ENCODE measurements around the gene GBX1.

The GBX1 gene

DNA sequence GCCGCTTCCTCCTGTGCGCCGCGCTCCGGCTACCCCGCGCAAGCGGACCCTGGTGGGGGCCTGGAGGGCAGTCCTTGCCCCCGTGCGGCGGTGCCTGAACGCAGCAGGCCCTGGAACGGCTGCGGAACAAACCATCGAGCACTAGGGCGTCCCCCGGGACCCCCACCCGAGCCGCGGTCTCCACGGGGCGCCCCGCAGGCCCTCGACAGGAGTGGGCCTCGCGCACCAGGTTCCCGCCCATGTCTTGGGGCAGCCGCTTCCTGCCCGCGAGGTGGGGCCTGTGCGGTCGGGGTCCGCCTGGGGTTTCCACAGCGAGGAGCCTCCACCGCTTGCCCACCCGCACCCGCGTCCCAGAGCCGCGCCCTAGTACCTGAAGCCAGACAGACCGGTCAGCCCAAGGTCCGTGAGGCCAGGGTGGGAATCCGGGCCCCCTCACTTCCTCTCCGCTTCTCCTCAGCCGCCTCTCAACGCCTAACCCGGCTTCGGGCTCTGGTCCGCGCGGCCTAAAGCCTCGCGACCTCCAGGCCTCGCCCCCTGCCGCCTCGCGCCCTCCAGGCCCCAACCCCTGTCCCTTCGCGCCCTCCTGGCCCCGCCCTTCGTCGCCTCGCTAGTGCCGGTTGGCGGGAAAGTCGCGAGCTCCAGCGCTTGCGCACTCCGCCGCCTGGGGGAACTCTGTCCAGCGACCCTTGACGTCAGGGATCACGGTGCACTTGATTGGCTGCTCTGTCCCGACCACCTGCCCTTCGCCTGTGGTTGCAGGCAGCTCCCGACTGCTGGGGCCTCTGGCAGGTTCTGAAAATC, 7.0 kb upstream of the GBX1 start:
- H3K9me3 Mint-ChIP-seq = peaks cover 8% of the 10 kb centered on the region
- no peak overlapping the region for H3K4me3 Mint-ChIP-seq
- peaks cover 84% of the 10 kb centered on the region for H3K27me3 Mint-ChIP-seq (ENCODE audit: low read depth)
- H3K36me3 Mint-ChIP-seq (ENCODE audit: low read depth) = no peaks in the 10 kb centered on the region
- TF ChIP-seq, protein P1, sequence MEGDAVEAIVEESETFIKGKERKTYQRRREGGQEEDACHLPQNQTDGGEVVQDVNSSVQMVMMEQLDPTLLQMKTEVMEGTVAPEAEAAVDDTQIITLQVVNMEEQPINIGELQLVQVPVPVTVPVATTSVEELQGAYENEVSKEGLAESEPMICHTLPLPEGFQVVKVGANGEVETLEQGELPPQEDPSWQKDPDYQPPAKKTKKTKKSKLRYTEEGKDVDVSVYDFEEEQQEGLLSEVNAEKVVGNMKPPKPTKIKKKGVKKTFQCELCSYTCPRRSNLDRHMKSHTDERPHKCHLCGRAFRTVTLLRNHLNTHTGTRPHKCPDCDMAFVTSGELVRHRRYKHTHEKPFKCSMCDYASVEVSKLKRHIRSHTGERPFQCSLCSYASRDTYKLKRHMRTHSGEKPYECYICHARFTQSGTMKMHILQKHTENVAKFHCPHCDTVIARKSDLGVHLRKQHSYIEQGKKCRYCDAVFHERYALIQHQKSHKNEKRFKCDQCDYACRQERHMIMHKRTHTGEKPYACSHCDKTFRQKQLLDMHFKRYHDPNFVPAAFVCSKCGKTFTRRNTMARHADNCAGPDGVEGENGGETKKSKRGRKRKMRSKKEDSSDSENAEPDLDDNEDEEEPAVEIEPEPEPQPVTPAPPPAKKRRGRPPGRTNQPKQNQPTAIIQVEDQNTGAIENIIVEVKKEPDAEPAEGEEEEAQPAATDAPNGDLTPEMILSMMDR (IDR thresholded peaks at IDR 0.05; ENCODE audit: unreplicated experiment in 3 of 3) = no peak
- H3K4me1 Mint-ChIP-seq = no peaks in the 10 kb centered on the region
- no peak overlapping the region for H3K27ac Mint-ChIP-seq

DNA sequence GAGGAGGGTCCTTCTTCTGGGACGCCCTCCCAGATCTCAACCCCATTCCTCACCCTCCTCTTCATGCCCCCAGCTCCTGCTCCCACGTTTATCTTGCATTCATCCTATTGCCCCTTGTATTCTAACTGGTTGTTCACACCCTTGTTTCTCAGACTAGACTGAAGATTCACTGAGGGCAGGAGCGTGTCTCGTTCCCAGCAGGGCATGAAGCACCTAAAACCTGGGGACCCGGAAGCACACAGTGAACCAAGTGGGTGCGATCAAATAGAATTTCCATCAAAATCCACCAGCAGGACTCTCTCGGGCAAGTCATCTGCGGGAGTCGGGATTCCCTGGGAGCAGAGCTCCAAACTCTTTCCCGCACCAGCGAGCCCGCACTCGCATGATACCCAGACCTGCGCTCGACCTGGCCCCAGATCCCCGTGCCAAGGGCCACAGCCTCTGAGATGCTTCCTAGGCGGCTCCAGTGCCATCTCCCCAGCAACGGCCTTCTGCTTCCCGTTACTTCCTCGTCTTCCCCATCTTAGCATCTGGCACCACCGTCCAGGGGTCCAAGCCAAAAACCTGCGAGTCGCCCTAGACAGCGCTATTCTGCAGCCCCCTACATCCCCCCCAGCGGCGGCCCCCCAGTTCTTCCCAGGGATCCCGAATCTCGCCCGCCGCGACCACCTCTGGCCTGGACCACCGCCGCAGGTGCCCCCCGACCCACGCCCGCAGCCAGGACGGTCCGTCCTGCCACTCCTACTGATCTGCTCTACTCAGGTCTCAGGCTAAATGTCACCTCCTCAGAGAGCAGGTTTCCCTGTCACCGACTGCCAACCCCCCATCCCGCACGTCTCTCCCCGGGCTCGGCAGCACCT, 6.1 kb upstream of the GBX1 start:
- Mint-ChIP-seq H3K4me1 (peaks cover 2% of the 10 kb centered on the region), H3K27me3 (ENCODE audit: low read depth) (peaks cover 84% of the 10 kb centered on the region), H3K4me3 (no peak overlapping the region), H3K9me3 (peaks cover 8% of the 10 kb centered on the region), H3K36me3 (ENCODE audit: low read depth) (no peaks in the 10 kb centered on the region), H3K27ac (no peak overlapping the region)
- TF ChIP-seq, protein P1 (IDR thresholded peaks at IDR 0.05; ENCODE audit: unreplicated experiment in 3 of 3) = no peak

DNA sequence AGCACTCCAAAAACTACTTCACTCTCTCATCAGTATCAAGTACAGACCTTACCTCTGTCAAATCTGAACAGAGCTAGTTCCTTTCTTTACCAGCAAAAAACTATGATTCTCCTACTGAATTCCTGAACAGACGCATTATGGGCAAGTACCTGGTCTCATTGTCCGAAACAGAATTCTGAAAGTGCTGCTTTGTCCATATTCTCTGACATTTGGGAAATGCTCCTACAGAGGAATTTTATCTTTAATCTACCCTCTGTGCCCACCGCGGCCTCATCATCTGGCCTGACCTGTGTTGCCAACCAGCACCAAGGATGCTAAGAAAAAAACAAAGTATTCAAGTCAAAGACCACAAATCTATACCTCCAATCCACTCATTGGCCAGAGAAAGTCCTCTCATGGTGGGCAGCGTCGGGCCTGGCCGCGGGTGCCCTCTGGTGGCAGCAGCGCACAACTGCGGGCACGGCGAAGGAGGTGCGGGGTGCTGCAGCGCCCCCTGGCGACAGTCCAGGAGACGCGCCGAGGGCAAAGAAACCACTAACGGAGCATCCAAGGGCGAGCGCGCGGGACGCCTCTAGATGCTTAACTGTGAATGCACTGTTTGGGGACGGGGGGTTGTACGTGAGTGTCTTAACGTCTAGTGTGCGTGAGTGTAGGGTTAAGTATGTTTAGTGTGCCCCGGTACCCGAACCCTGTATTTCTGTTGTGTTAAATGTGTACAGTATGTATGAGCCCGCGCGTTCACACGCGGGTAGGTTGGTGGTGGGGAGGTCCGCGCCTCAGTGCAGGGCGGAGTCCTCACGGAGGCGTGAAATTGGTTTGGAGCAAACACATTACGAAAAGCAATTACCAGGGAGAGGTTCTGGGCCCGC, 5.0 kb upstream of the GBX1 start:
- H3K36me3 Mint-ChIP-seq (ENCODE audit: low read depth) = no peaks in the 10 kb centered on the region
- H3K27ac Mint-ChIP-seq = no peak overlapping the region
- H3K4me3 Mint-ChIP-seq = peak overlapping the region in 1 of 3 experiments; percentile 37
- H3K9me3 Mint-ChIP-seq = peaks cover 8% of the 10 kb centered on the region
- peaks cover 86% of the 10 kb centered on the region for H3K27me3 Mint-ChIP-seq (ENCODE audit: low read depth)
- TF ChIP-seq, protein P1 (IDR thresholded peaks at IDR 0.05; ENCODE audit: unreplicated experiment in 3 of 3) = peak; percentile 100
- peaks cover 6% of the 10 kb centered on the region for H3K4me1 Mint-ChIP-seq

DNA sequence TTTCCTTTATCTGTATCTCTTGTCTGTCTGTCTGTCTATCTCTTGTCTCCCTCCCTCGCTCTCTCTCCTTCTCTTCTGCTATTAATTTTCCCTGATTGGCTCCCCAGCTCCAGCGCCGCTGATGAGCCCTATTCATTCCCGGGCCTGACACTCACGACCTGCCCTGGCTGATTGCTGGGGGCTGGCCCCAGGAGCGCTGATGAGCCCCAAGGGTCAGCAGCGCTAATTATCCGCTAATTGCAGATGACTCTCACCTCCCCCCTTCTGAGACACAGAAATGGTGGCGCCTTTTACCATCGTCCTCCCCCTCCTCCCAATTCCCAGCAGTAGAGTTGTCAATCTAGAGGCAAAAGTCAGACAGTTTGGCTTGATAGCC, 1.3 kb upstream of the GBX1 start:
- peaks cover 6% of the 10 kb centered on the region for H3K4me1 Mint-ChIP-seq
- H3K9me3 Mint-ChIP-seq = peaks cover 8% of the 10 kb centered on the region
- no peaks in the 10 kb centered on the region for H3K36me3 Mint-ChIP-seq (ENCODE audit: low read depth)
- TF ChIP-seq, protein P1 (IDR thresholded peaks at IDR 0.05; ENCODE audit: unreplicated experiment in 3 of 3) = no peak
- H3K27ac Mint-ChIP-seq = no peak overlapping the region
- H3K4me3 Mint-ChIP-seq = peak overlapping the region; percentile 70 to 84 (median 76)
- peaks cover 57% of the 10 kb centered on the region for H3K27me3 Mint-ChIP-seq (ENCODE audit: low read depth)

DNA sequence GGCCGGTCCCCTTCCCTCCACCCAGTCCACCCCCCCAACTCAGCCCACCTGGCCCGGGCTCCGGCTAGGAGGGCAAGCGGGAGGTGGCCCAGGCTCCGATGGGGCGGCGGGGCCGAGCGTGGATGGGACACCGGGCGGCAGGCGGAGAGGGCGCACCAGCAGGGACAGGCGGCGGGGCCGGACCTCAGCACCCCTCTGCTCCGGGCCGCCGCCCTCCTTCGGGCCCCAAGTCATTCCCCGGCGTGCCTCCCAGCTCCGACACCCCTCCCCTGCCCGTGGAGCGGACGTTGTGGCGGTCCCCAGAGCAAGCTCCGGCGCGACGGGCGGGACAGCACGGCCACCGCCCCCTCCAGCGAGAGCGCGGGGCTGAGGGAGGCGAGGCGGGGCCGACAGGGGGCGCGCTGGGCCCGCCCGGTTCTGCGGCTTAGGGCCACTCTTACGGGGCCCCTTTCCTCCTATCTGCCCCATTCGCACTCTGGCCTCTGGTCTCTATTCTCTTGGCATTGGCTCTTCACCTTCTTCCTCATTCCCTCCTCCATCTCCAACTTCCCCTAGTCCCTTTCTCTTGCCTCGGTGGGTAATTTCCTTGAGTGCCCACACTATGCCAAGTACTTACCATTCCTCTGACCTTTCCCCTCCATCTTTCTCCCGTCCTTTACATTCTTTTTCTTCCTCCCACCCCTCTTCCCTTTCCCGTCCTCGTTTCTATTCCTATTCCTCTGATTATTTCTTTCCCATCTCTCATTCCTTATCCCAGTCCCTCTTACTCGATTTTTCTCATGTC, 701 bp upstream of the GBX1 start:
- Mint-ChIP-seq H3K4me3 (peak overlapping the region; percentile 70 to 84 (median 76)), H3K27me3 (ENCODE audit: low read depth) (peaks cover 51% of the 10 kb centered on the region), H3K9me3 (peaks cover 8% of the 10 kb centered on the region), H3K4me1 (peaks cover 6% of the 10 kb centered on the region), H3K36me3 (ENCODE audit: low read depth) (no peaks in the 10 kb centered on the region), H3K27ac (no peak overlapping the region)
- TF ChIP-seq, protein P1 (IDR thresholded peaks at IDR 0.05; ENCODE audit: unreplicated experiment in 3 of 3) = peak; percentile 53 to 71 (median 56)
